Middle frontal gyrus (tissue), 1 donor: ENCODE measurements around the gene DLX2.

Experiments used
- DNase-seq: peaks from one replicate; pipeline ENCODE4 v3.0.0-alpha.2; 2015; ENCODE audit warnings: low spot score; ENCODE audit errors: extremely low spot score

DLX2 gene

GRCh38 chr2:172053486-172053885 is 49.2 kb downstream of the DLX2 start:
- DNase-seq = no peak

DNA sequence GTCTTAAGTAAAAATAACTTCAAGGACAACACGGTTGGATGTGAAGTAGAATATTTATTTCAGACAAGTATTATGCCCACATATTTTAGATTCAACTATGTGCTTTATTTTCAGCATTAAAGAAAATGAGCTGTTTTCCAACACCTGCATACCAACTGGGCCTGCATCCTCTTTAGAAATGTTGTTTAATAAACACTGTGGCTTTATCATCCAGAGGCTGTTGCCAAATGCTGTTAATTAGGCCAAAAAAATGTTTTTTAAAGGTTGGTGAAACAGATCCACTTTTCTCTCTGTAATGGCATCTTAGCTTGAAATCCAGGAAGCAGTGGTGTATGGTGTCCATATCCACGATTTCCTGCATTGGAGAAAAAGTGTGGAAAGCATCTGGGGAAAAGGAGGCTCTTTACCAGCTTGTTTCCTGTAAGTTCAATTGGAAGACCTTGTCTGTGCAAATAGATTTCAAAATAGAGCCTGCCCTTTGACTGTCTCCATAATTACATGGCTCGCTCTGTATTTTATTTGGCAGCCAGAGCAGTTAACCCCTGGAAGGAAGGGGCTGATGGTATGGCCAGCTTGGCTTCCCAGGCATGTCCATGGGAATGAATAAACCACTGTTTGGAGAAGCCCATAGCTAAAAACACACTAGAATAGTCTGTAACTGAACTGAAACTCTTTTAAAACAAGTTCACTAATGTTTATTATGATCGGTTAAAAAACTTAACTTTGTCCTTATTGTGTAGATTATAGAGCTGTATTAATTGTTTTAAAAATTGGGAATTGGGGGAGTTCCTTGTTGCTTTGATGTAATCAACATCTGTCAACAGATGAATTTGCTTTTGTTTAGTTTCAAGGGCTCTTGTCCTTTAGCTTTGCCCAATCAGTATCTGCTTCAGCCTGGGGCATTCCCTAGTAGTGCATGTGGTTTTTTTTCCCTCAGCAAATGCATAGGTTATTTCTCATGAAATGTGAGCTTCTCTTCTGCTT is 50.4 kb downstream of the DLX2 start:
- DNase-seq = no peak

- no peak for DNase-seq
Observed at GRCh38 chr2:172050479-172051125, 52.1 kb downstream of the DLX2 start.

GRCh38 chr2:172049567-172050120 is 53.1 kb downstream of the DLX2 start:
- no peak for DNase-seq
